ENCODE data around the gene CCT7.
A peak's percentile ranks its signal among the peaks of the same experiment; 100 is the strongest.

The CCT7 gene

GRCh38 chr2:73293534-73294171 is 59.5 kb downstream of the CCT7 start, which contains the start of gene EGR4:
Gene EGR4 (minus strand): TSS chr2:73293548. CDS start chr2:73293317, 231 bp downstream.
- peak; percentile 92 for DNase-seq (ENCODE audit: low spot score)

GRCh38 chr2:73294239-73294638 is 60.1 kb downstream of the CCT7 start:
- no peak for DNase-seq (ENCODE audit: low spot score)

GRCh38 chr2:73295751-73296400 is 61.8 kb downstream of the CCT7 start:
- no peak for DNase-seq (ENCODE audit: low spot score)

- no peak for DNase-seq (ENCODE audit: low spot score)
These were observed 63.0 kb downstream of the CCT7 start for GRCh38 chr2:73297151-73297559.

GRCh38 chr2:73297586-73297985 is 63.5 kb downstream of the CCT7 start:
- DNase-seq (ENCODE audit: low spot score), result no peak

GRCh38 chr2:73300926-73301325 is 66.8 kb downstream of the CCT7 start:
- DNase-seq (ENCODE audit: low spot score), result no peak

- no peak for DNase-seq (ENCODE audit: low spot score)
These were observed 67.5 kb downstream of the CCT7 start for GRCh38 chr2:73301636-73302035.
